NK-92 (cell line): ENCODE measurements around the gene COL5A2.

Source experiments
- DNase-seq: peaks from one replicate; lab custom pipeline; 2025; ENCODE audit not compliant: unreplicated experiment; lab: John Stamatoyannopoulos, UW

The COL5A2 gene

DNA sequence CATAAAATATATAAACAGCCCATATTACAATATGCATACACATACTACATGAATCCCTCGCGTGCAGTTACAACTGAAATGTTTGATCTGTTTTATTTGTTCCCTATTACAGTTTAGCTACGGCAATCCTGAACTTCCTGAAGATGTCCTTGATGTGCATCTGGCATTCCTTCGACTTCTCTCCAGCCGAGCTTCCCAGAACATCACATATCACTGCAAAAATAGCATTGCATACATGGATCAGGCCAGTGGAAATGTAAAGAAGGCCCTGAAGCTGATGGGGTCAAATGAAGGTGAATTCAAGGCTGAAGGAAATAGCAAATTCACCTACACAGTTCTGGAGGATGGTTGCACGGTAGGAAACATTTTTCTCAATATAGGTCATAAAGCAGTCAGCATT lies 169.0 kb downstream of the COL5A2 start:
- DNase-seq, result no peak

DNA sequence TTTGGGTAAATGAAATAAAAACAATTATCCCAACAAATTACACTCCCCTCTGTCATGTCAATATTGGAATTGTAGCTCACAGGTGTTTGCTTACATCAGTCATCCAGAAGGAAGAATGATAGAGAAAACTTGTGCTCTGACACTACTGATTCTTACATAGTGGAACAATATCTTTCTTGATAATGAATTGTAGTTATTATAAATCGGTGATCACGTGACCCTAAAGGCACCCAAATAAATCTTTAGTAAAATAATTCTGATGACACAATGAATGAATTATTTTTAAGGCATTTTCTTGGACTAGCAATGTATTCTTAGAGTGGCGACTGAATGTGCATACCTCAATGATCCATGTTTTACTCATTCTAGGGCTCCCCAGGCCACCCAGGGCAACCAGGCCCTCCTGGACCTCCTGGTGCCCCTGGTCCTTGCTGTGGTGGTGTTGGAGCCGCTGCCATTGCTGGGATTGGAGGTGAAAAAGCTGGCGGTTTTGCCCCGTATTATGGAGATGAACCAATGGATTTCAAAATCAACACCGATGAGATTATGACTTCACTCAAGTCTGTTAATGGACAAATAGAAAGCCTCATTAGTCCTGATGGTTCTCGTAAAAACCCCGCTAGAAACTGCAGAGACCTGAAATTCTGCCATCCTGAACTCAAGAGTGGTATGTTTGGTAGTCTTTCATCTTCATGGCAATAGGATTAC lies 170.9 kb downstream of the COL5A2 start:
- DNase-seq, result no peak

DNA sequence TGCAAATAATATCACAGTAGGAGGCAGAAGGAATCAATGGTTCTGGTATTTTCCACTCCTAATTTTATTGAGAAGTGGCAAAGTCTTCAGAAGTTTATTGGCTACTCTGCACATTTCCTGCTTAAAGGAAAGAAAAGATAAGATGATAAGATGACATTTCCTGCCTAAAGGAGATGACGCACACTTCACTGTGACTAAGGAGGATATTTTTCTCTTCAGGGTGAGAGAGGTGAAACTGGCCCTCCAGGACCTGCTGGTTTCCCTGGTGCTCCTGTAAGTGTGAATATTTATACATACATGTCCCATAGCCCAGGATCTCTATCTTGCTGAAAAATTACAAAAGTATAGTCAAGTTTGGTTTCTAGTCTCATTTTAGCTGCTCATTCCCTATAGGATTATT lies 177.5 kb downstream of the COL5A2 start:
- no peak for DNase-seq

GRCh38 chr2:189000221-189000620 lies 179.3 kb downstream of the COL5A2 start:
- no peak for DNase-seq

DNA sequence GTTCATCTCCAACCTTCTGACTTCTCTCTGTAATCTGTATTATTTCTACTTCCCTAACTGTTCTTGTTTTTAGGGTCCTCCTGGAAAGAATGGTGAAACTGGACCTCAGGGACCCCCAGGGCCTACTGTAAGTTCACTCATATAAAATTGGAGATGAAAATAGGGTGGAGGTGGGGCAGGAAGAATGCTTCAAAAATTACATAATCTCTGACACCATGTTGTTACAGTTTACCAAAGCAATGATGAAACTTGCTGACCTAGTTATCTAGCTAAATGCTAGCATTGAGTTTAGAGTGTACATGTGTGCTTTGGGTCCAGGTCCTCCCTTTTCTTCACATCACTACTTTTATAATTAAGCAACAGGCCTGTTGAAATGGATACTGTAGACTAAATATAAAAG lies 182.3 kb downstream of the COL5A2 start:
- no peak for DNase-seq

DNA sequence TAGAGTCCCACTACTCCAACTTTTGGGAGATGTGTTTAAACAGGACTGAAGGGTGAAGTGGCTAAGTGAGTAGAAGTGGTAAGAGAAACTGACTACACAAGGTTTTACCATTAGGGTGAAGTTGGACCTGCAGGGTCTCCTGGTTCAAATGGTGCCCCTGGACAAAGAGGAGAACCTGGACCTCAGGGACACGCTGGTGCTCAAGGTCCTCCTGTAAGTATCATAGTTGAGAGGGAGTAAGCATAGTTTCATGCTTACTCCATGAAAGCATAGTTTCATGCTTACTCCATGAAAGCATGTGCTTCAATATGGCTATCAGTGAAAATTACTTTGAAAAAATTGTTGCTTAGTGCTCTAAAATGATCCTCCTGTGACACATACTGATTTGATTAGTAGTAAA lies 186.3 kb downstream of the COL5A2 start:
- DNase-seq, result no peak

- DNase-seq, result no peak
Measured at GRCh38 chr2:188986839-188987238, 192.7 kb downstream of the COL5A2 start.

DNA sequence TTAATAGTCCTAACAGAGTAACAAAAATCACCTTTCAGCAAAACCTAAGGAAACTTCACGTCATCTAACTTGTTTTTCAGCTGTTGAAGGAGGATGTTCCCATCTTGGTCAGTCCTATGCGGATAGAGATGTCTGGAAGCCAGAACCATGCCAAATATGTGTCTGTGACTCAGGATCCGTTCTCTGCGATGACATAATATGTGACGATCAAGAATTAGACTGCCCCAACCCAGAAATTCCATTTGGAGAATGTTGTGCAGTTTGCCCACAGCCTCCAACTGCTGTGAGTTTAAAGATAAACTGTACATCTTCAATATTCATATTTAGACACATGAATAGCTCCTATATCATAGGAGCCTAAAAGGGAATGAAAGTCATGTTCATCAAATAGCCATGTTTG lies 194.9 kb downstream of the COL5A2 start:
- DNase-seq, result no peak

GRCh38 chr2:188984065-188984491 lies 195.5 kb downstream of the COL5A2 start:
- no peak for DNase-seq

GRCh38 chr2:188983427-188984064 lies 196.0 kb downstream of the COL5A2 start:
- no peak for DNase-seq
